ENCODE data around the gene MAN1A1. TPM values are rescaled to one million over a fixed set of nuclear protein-coding genes. Genes with fewer than 3 reads are reported as not detected.

MAN1A1 gene
- total RNA-seq, 1 experiment from 2014 or later = 0.06 TPM

DNA sequence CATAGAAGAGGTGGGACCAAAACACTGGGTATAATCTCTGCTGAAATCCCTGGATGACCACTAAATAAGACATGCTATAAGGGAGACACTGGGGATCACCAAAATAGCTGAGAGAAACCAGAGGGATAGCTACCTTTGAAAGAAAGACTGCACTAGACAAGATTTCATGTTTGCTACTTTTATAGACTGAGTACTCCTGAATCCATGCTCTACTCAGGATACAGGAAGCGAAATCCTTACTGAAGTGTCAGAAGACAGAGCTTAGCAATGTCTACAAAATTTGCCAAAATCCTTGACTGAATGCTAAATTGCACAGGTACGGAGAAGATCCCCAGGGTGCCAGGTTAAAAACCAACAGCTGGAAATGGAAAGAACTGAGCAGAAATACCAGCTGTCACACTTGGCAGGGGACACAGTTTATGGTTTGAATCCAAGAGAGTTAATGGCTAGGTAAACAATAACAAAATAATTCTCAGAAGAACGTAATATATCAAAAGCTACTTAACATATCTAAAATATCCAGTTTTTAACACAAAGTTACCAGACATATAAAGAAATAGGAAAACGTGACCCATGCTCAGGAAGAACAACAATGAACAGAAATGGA lies 125.4 kb downstream of the MAN1A1 start:
- no TSS peak for BruUV-seq (replicated peaks)
- TF ChIP-seq, protein P1, sequence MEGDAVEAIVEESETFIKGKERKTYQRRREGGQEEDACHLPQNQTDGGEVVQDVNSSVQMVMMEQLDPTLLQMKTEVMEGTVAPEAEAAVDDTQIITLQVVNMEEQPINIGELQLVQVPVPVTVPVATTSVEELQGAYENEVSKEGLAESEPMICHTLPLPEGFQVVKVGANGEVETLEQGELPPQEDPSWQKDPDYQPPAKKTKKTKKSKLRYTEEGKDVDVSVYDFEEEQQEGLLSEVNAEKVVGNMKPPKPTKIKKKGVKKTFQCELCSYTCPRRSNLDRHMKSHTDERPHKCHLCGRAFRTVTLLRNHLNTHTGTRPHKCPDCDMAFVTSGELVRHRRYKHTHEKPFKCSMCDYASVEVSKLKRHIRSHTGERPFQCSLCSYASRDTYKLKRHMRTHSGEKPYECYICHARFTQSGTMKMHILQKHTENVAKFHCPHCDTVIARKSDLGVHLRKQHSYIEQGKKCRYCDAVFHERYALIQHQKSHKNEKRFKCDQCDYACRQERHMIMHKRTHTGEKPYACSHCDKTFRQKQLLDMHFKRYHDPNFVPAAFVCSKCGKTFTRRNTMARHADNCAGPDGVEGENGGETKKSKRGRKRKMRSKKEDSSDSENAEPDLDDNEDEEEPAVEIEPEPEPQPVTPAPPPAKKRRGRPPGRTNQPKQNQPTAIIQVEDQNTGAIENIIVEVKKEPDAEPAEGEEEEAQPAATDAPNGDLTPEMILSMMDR (conservative IDR thresholded peaks at IDR 0.05; ENCODE audit: low read depth, low read length) = no peak
- TF ChIP-seq EZH2 (IDR thresholded peaks at IDR 0.05; ENCODE audit: borderline replicate concordance, low read depth, low read length, poor library complexity, severe bottlenecking) = no peak
- ChIA-PET CTCF (no interaction called here), POLR2A (ENCODE audit: low non-redundant PET) (no interaction called here)
- no peak for DNase-seq (ENCODE audit: low spot score)
- intact Hi-C loops (cut with micrococcal nuclease; ENCODE audit: unreplicated experiment) = no loop called here
- no peak overlapping the region for H3K4me3 ChIP-seq (ENCODE audit: low read depth, low read length, poor library complexity, severe bottlenecking)
- H3K27me3 ChIP-seq (replicated peaks; ENCODE audit: insufficient read depth, low read depth, low read length, poor library complexity) = no peaks in the 10 kb centered on the region
- no peaks in the 10 kb centered on the region for H3K9me3 ChIP-seq (ENCODE audit: low read depth, low read length, poor library complexity, severe bottlenecking)
- no peaks in the 10 kb centered on the region for H3K4me1 ChIP-seq (ENCODE audit: insufficient read depth, low read length, poor library complexity, severe bottlenecking)
- H3K36me3 ChIP-seq (ENCODE audit: insufficient read depth, low read length, poor library complexity, severe bottlenecking) = no peaks in the 10 kb centered on the region
- H3K27ac ChIP-seq (ENCODE audit: low read depth, low read length, poor library complexity, severe bottlenecking) = no peak overlapping the region

DNA sequence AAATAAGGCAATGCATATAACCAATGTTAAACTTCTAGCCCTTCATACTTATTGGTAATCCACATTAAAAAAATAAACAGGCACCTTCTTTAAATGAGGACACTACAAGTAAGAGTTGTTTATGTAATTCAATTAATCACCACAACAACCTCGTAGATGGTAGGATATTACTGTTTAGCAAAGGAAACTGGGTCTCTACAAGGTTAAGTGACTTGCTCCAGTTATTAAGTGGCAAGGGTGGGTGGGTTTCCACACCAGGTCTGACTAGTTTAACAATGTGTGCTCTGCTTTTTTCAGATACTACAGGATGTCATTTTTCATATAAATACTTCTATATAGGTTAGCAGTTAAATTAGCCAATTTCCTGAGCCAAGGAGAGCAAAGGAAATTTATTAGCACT lies 129.1 kb downstream of the MAN1A1 start:
- no peaks in the 10 kb centered on the region for H3K9me3 ChIP-seq (ENCODE audit: low read depth, low read length, poor library complexity, severe bottlenecking)
- no peaks in the 10 kb centered on the region for H3K27me3 ChIP-seq (replicated peaks; ENCODE audit: insufficient read depth, low read depth, low read length, poor library complexity)
- no peak for DNase-seq (ENCODE audit: low spot score)
- TF ChIP-seq, protein P1 (conservative IDR thresholded peaks at IDR 0.05; ENCODE audit: low read depth, low read length) = no peak
- TF ChIP-seq EZH2 (IDR thresholded peaks at IDR 0.05; ENCODE audit: borderline replicate concordance, low read depth, low read length, poor library complexity, severe bottlenecking) = no peak
- H3K27ac ChIP-seq (ENCODE audit: low read depth, low read length, poor library complexity, severe bottlenecking) = no peak overlapping the region
- ChIA-PET POLR2A (ENCODE audit: low non-redundant PET) (no interaction called here), CTCF (no interaction called here)
- no TSS peak for BruUV-seq (replicated peaks)
- H3K36me3 ChIP-seq (ENCODE audit: insufficient read depth, low read length, poor library complexity, severe bottlenecking) = no peaks in the 10 kb centered on the region
- no peak overlapping the region for H3K4me3 ChIP-seq (ENCODE audit: low read depth, low read length, poor library complexity, severe bottlenecking)
- no peaks in the 10 kb centered on the region for H3K4me1 ChIP-seq (ENCODE audit: insufficient read depth, low read length, poor library complexity, severe bottlenecking)
- intact Hi-C loops (cut with micrococcal nuclease; ENCODE audit: unreplicated experiment) = no loop called here

DNA sequence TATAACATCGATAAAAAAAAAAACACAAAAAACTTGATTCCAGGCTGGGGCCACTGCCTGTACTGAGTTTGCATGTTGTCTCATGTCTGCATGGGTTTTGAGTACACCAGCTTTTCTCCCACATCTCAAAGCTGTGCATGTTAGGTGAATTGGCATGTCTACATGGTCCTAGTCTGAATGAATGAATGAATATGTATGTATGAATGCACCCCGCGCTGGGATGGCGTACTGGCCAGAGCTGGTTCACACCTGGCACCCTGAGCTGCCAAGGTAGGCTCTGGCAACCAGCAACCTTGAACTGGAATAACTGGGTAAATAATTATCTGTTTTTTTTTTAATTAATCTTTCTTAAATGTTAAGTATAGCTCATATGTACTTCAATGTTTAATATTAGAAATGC lies 131.0 kb downstream of the MAN1A1 start:
- ChIA-PET CTCF (no interaction called here), POLR2A (ENCODE audit: low non-redundant PET) (no interaction called here)
- BruUV-seq (replicated peaks) = no TSS peak
- TF ChIP-seq, protein P1 (conservative IDR thresholded peaks at IDR 0.05; ENCODE audit: low read depth, low read length) = no peak
- no peak for TF ChIP-seq EZH2 (IDR thresholded peaks at IDR 0.05; ENCODE audit: borderline replicate concordance, low read depth, low read length, poor library complexity, severe bottlenecking)
- no peak overlapping the region for H3K27ac ChIP-seq (ENCODE audit: low read depth, low read length, poor library complexity, severe bottlenecking)
- H3K9me3 ChIP-seq (ENCODE audit: low read depth, low read length, poor library complexity, severe bottlenecking) = no peaks in the 10 kb centered on the region
- H3K4me1 ChIP-seq (ENCODE audit: insufficient read depth, low read length, poor library complexity, severe bottlenecking) = no peaks in the 10 kb centered on the region
- no peaks in the 10 kb centered on the region for H3K27me3 ChIP-seq (replicated peaks; ENCODE audit: insufficient read depth, low read depth, low read length, poor library complexity)
- H3K4me3 ChIP-seq (ENCODE audit: low read depth, low read length, poor library complexity, severe bottlenecking) = no peak overlapping the region
- intact Hi-C loops (cut with micrococcal nuclease; ENCODE audit: unreplicated experiment) = no loop called here
- no peaks in the 10 kb centered on the region for H3K36me3 ChIP-seq (ENCODE audit: insufficient read depth, low read length, poor library complexity, severe bottlenecking)
- no peak for DNase-seq (ENCODE audit: low spot score)

Data from A673 (cell line).